Measurements from ENCODE around the gene REV3L. TPM values are rescaled to one million over a fixed set of nuclear protein-coding genes. Genes with fewer than 3 reads are reported as not detected.

REV3L gene
- total RNA-seq, 2 experiments from 2014 or later, result 19.8 to 22.9 TPM

DNA sequence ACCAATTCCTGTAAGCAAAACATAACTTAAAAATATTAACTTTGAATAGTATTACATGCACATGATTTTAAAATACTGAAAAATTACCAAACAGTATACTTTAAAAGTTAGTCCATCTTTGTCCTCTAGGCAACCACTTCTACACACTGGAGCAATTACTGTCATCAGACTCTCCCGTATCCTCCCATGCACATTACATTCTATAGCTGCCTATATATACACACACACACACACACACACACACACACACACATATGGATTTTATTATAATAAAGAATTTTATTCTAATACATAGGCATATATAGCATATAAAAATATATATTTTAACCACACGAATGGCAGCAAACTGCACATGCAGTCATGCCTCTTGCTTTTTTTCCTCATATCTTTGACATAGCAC, 8.2 kb downstream of the REV3L start:
- no peaks in the 10 kb centered on the region for H3K27me3 Mint-ChIP-seq
- peaks cover 42% of the 10 kb centered on the region for H3K4me1 Mint-ChIP-seq
- no peak overlapping the region for H3K27ac Mint-ChIP-seq
- H3K4me3 Mint-ChIP-seq, result no peak overlapping the region
- peaks cover 4% of the 10 kb centered on the region for H3K36me3 Mint-ChIP-seq (ENCODE audit: low read depth)
- DNase-seq, result no peak
- POLR2A ChIA-PET, result no interaction called here
- H3K9me3 Mint-ChIP-seq, result no peaks in the 10 kb centered on the region
- CTCF ChIA-PET, result no interaction called here

DNA sequence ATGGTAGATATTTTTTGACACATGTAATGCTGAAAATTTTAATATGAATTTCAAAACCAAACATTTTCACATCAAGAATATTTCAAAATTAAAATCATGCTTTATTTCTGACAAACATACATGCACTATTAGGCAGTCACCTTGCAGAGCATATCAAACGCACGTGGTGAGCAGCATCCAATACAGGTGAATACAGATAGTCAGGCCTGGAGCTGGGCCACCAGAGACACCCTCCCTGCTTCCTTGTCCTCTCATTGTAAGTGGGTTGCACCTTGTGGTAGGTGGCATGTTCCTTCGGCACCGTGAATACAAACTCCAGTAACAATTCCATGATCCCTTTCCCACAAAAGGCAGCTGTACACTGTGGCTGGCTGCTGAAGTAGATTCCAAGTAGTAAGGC, 8.9 kb downstream of the REV3L start:
- CTCF ChIA-PET, result interaction anchor here (0.6 kb wide), 1 partner anchor 175 kb away, joined by 4 read pairs; no protein-coding TSS in a partner anchor
- peaks cover 4% of the 10 kb centered on the region for H3K36me3 Mint-ChIP-seq (ENCODE audit: low read depth)
- H3K27ac Mint-ChIP-seq, result no peak overlapping the region
- no peaks in the 10 kb centered on the region for H3K27me3 Mint-ChIP-seq
- POLR2A ChIA-PET, result no interaction called here
- DNase-seq, result no peak
- H3K4me1 Mint-ChIP-seq, result peaks cover 43% of the 10 kb centered on the region
- H3K9me3 Mint-ChIP-seq, result no peaks in the 10 kb centered on the region
- H3K4me3 Mint-ChIP-seq, result no peak overlapping the region

DNA sequence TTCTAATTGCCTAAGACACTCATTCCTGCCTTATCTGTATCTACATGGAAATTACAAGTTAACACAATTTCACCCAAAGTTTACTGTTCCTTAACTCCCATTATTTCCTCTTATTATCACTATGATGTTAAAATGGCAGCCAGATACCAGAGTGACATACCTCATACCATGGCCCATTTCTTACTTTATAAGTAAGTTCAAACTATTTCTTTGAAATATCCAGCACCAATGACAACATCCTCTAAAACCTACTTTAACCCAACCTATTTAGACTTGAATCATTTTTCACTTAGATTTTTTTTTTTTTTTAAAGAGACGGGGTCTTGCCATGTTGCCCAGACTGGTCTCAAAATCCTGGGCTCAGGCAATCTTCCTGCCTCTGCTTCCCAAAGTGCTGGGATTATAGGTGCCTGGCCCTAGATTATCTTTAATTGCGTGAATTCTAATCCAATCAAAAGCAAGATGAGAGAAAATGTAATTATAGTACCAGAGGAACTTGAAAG, 10.0 kb downstream of the REV3L start:
- Mint-ChIP-seq H3K27ac (no peak overlapping the region), H3K4me3 (no peak overlapping the region), H3K36me3 (ENCODE audit: low read depth) (peaks cover 6% of the 10 kb centered on the region), H3K27me3 (no peaks in the 10 kb centered on the region), H3K9me3 (no peaks in the 10 kb centered on the region), H3K4me1 (peaks cover 44% of the 10 kb centered on the region)
- ChIA-PET POLR2A (interaction anchor here (0.8 kb wide), 1 partner anchor 10 kb away, joined by 5 read pairs; the partner anchor contains the start of gene REV3L), CTCF (interaction anchor here (1.0 kb wide), 1 partner anchor 214 kb away, joined by 3 read pairs; a partner anchor contains a TSS)
- no peak for DNase-seq

DNA sequence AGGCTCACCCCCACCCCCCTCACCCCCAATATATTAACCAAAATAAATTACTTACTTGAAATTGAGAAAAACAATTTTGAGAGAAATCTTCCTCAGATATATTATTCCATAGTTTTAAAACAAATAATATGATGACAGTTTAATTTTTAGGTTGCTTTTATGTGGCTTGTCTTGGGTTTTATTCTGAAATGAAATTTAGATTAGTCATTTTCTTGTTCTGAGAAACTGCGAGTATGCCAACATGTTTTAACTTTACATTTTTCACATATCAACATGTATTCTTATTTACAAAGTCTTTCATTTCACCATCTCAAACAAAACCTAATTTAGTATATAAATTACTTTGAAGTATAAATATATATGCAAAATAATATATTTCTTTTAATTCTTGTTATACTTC, 11.1 kb downstream of the REV3L start:
- H3K4me3 Mint-ChIP-seq, result no peak overlapping the region
- ChIA-PET POLR2A (no interaction called here), CTCF (interaction anchor here (1.0 kb wide), 1 partner anchor 213 kb away, joined by 3 read pairs; a partner anchor contains a TSS)
- peaks cover 6% of the 10 kb centered on the region for H3K36me3 Mint-ChIP-seq (ENCODE audit: low read depth)
- no peaks in the 10 kb centered on the region for H3K9me3 Mint-ChIP-seq
- peaks cover 37% of the 10 kb centered on the region for H3K4me1 Mint-ChIP-seq
- H3K27ac Mint-ChIP-seq, result no peak overlapping the region
- no peaks in the 10 kb centered on the region for H3K27me3 Mint-ChIP-seq
- DNase-seq, result no peak

DNA sequence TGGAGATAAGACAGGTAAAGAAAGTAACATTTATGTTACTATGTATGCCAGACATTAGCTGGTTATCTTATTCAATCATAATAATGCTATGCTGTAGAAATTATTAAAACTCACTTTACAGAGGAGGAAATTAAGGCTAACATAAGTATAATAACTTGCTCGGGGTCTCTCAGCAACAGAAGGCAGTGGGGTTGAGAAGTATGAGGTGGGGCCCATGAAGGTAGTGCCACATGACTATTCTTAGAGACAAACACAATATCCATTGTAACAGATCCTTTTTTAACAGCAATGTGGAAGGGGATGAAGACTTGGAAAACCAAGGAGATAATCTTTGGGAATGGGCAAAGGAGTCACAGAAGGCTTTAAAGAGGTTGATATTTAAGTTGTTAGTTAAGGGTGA, 11.5 kb downstream of the REV3L start:
- ChIA-PET POLR2A (no interaction called here), CTCF (no interaction called here)
- Mint-ChIP-seq H3K4me1 (peaks cover 37% of the 10 kb centered on the region), H3K27me3 (no peaks in the 10 kb centered on the region), H3K4me3 (no peak overlapping the region), H3K27ac (no peak overlapping the region), H3K36me3 (ENCODE audit: low read depth) (peaks cover 6% of the 10 kb centered on the region), H3K9me3 (no peaks in the 10 kb centered on the region)
- no peak for DNase-seq

DNA sequence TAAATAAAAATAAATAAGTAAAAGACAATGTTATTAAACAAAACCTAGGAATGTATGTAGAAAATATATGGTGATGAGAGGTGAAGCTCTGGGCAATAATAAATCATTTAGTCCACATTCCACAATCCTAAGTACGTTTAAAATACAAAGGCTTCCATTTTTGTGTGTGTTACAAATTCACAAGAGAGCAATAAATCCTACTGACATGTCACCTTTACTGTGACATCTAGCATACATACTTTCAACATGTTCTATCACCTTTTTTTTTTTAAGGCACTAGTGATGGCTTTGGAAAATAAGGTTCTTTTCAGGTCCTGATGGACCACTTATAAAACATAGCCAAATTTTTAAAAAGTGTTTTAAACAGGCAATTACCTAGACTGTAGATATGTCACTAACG, 12.0 kb downstream of the REV3L start:
- peaks cover 6% of the 10 kb centered on the region for H3K36me3 Mint-ChIP-seq (ENCODE audit: low read depth)
- CTCF ChIA-PET, result no interaction called here
- no peak overlapping the region for H3K4me3 Mint-ChIP-seq
- no peak overlapping the region for H3K27ac Mint-ChIP-seq
- H3K27me3 Mint-ChIP-seq, result no peaks in the 10 kb centered on the region
- H3K4me1 Mint-ChIP-seq, result peaks cover 37% of the 10 kb centered on the region
- no peak for DNase-seq
- H3K9me3 Mint-ChIP-seq, result no peaks in the 10 kb centered on the region
- POLR2A ChIA-PET, result no interaction called here

DNA sequence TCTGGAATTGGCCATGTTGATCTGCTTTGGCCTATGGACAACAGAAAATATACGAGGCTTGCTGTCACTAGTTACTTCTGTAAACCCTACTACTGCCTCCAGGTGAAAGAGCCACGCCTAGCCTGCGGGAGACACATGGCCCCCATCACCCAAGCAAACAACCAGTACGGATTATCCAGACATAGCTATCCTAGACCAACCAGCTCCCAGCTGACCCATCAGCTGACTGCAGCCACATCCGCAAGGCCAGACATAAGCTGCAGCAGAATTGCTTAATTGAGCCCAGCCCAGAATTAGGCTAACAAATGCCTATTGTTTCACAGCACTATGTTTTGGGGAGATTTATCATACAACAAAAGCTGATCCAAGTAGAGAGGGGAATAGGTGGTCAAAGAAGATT, 13.5 kb downstream of the REV3L start:
- Mint-ChIP-seq H3K4me3 (no peak overlapping the region), H3K4me1 (peaks cover 37% of the 10 kb centered on the region), H3K27ac (no peak overlapping the region), H3K9me3 (no peaks in the 10 kb centered on the region), H3K27me3 (no peaks in the 10 kb centered on the region), H3K36me3 (ENCODE audit: low read depth) (peaks cover 6% of the 10 kb centered on the region)
- DNase-seq, result no peak
- CTCF ChIA-PET, result no interaction called here
- POLR2A ChIA-PET, result interaction anchor here (1.0 kb wide), 1 partner anchor 15 kb away, joined by 3 read pairs; no protein-coding TSS in a partner anchor

DNA sequence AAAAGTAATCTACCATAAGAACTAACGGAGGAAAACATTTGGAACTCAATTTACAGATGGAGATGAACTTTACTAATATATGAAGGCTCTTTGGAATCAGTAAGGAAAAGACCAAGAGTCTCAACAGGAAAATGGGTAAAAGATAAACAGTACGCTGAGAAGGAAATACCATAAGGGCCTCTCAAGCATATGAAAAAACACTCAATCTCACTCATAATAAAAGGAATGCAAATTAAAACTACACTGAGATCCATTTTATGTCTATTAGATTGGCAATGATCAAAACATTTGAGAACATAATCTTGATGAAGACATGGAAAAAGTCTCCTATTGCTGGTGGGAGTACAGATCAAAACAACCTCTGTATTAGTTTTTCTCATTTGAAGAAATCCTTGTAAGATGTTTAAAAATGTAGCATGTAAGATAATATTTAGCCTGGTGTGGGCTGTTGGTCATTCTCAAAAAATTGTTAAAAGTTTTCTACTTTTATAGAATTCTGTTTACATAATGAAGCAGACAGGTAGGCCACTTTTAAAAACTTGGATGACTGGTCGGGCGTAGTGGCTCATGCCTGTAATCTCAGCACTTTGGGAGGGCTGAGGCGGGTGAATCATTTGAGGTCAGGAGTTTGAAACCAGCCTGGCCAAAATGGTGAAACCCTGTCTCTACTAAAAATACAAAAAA, 14.5 kb downstream of the REV3L start:
- peaks cover 6% of the 10 kb centered on the region for H3K36me3 Mint-ChIP-seq (ENCODE audit: low read depth)
- H3K27me3 Mint-ChIP-seq, result no peaks in the 10 kb centered on the region
- H3K4me3 Mint-ChIP-seq, result no peak overlapping the region
- CTCF ChIA-PET, result no interaction called here
- no peak for DNase-seq
- POLR2A ChIA-PET, result no interaction called here
- no peak overlapping the region for H3K27ac Mint-ChIP-seq
- no peaks in the 10 kb centered on the region for H3K9me3 Mint-ChIP-seq
- H3K4me1 Mint-ChIP-seq, result peaks cover 35% of the 10 kb centered on the region

DNA sequence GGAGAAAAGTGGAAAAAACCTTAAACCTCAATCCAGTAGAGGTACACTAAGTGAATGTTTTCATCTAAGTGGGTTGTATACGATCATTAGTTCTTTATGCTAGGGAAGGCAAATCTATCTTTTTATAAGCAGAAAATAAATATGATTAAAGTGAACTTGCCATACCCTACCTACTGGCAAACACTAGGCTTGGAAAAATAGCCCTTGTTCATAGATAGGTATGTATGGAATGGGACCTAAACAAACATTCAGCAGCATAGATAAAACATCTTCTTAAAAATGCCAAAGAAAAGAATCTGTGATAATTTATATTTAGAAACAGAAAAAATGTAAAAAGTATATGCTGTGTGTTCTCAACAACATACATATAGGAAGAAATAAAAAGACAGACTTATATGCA, 18.8 kb downstream of the REV3L start:
- CTCF ChIA-PET, result no interaction called here
- Mint-ChIP-seq H3K4me3 (no peak overlapping the region), H3K27me3 (no peaks in the 10 kb centered on the region), H3K27ac (no peak overlapping the region), H3K9me3 (peaks cover 7% of the 10 kb centered on the region), H3K36me3 (ENCODE audit: low read depth) (peaks cover 22% of the 10 kb centered on the region), H3K4me1 (peaks cover 26% of the 10 kb centered on the region)
- DNase-seq, result no peak
- POLR2A ChIA-PET, result no interaction called here

DNA sequence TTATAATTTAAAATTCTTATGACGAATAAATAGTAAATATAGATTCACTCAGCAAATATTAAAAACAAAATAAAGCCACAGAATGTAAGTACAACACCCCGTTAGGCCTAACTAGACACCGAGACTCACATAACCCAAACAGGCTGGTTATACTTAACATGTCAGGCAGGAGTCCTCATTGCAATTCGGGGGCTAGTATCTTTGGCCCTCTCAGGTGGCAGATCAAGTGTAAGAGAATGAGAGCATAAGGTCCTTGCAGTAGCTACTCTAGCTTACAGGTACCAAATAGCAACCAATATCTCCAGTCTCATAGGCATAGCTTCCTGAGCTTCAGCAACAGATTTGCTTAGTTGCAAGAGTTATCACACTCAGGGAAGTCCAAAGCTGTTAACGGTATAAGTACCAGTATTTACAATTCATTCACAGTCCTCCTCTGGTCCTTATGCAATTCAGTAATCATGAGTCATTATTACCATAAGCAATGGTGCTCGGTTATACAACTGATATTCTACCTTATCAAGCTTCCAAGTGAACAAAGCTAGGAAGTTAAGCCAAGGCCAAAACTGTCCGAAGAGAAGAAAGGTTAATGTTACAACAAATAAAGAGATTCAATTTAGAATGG, 20.1 kb downstream of the REV3L start:
- Mint-ChIP-seq H3K36me3 (ENCODE audit: low read depth) (peaks cover 33% of the 10 kb centered on the region), H3K4me3 (no peak overlapping the region), H3K27me3 (no peaks in the 10 kb centered on the region), H3K27ac (no peak overlapping the region), H3K9me3 (peaks cover 19% of the 10 kb centered on the region), H3K4me1 (peaks cover 16% of the 10 kb centered on the region)
- POLR2A ChIA-PET, result interaction anchor here (1.2 kb wide), 2 partner anchors 16 to 21 kb away, joined by 3 to 8 read pairs; no protein-coding TSS in a partner anchor
- no peak for DNase-seq
- CTCF ChIA-PET, result interaction anchor here (1.0 to 3.1 kb wide), 2 partner anchors 16 to 204 kb away, joined by 3 to 13 read pairs; a partner anchor contains a TSS

DNA sequence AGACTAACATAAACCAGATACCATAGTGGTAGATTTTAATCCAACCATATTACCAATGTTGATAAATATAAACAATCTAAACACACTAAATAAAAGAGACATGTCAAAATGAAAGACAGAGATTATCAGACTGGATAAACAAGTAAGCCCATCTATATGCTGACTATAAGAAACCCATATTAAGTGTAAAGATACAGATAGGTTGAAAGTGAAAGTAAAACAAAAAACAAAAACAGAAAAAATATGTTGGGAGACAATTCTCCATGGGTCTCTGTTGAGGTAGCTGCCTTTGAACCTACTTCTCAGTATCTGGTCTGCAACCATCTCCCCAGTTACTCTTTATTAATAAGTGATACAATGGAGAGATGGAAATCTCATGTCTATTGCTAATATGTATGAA, 21.2 kb downstream of the REV3L start:
- Mint-ChIP-seq H3K9me3 (peaks cover 23% of the 10 kb centered on the region), H3K36me3 (ENCODE audit: low read depth) (peaks cover 38% of the 10 kb centered on the region), H3K27me3 (no peaks in the 10 kb centered on the region), H3K4me1 (peaks cover 16% of the 10 kb centered on the region), H3K4me3 (peak overlapping the region; percentile 36), H3K27ac (peak overlapping the region; percentile 30)
- no peak for DNase-seq
- ChIA-PET CTCF (interaction anchor here (1.7 to 3.1 kb wide), 2 partner anchors 17 to 203 kb away, joined by 8 to 13 read pairs; a partner anchor contains a TSS), POLR2A (interaction anchor here (1.0 to 1.2 kb wide), 3 partner anchors 17 to 203 kb away, joined by 3 to 8 read pairs (median 5); a partner anchor contains a TSS)

DNA sequence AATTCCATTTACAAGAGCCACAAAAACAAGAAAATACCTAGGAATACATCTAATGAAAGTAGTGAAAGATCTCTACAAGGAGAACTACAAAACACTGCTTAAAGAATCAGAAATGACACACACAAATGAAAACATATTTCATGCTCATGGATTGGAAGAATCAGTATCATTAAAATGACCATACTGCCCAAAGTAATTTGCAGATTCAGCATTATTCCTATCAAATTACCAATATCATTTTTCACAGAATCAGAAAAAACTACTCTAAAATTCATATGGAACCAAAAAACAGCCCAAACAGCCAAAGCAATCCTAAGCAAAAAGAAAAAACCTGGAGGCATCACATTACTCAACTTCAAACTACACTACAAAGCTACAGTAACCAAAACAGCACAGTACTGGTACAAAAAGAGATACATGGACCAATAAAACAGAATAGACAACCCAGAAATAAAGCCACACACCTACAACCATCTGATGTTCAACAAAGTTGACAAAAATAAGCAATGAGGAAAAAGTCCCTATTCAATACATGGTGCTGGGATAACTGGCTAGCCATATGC, 24.3 kb downstream of the REV3L start:
- Mint-ChIP-seq H3K4me1 (peaks cover 16% of the 10 kb centered on the region), H3K27ac (no peak overlapping the region), H3K9me3 (peaks cover 23% of the 10 kb centered on the region), H3K4me3 (no peak overlapping the region), H3K27me3 (no peaks in the 10 kb centered on the region), H3K36me3 (ENCODE audit: low read depth) (peaks cover 47% of the 10 kb centered on the region)
- no peak for DNase-seq
- ChIA-PET POLR2A (no interaction called here), CTCF (no interaction called here)

DNA sequence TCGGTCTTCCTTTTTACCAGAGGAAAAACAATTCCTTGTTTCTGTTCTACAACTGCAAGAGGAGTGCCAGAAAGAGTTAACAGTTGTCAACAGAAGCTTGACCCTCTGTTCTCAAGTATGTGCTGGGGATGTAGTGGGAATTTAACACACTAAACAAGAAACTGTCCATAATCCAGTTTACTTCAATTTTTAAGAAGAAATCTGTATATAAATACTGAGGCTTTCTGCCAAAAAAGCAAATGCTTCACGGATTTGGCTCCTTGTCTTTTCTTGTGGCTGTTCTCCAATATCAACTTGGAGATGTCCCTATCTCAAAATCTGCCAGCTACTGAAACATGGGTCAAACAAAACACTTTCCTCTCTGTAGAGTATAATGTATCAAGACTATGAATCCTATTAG, 26.8 kb downstream of the REV3L start:
- peaks cover 23% of the 10 kb centered on the region for H3K9me3 Mint-ChIP-seq
- H3K36me3 Mint-ChIP-seq (ENCODE audit: low read depth), result peaks cover 42% of the 10 kb centered on the region
- H3K27ac Mint-ChIP-seq, result no peak overlapping the region
- no peak overlapping the region for H3K4me3 Mint-ChIP-seq
- no peak for DNase-seq
- ChIA-PET CTCF (no interaction called here), POLR2A (no interaction called here)
- peaks cover 2% of the 10 kb centered on the region for H3K4me1 Mint-ChIP-seq
- no peaks in the 10 kb centered on the region for H3K27me3 Mint-ChIP-seq
